Articular chondrocyte of knee joint (primary cell): ENCODE results near the gene SPN. TPM values are rescaled to one million over a fixed set of nuclear protein-coding genes. Genes with fewer than 3 reads are reported as not detected.

ENCODE experiments used
- total RNA-seq: library from RNA; depleted of rRNA; stranded (reverse); fragments of >200 nt; gene quantifications from 2 replicates; pipeline ENCODE4 v1.2.3, GENCODE V29; 2012

SPN gene, protein sequence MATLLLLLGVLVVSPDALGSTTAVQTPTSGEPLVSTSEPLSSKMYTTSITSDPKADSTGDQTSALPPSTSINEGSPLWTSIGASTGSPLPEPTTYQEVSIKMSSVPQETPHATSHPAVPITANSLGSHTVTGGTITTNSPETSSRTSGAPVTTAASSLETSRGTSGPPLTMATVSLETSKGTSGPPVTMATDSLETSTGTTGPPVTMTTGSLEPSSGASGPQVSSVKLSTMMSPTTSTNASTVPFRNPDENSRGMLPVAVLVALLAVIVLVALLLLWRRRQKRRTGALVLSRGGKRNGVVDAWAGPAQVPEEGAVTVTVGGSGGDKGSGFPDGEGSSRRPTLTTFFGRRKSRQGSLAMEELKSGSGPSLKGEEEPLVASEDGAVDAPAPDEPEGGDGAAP
- not detected in 2 replicates for total RNA-seq

DNA sequence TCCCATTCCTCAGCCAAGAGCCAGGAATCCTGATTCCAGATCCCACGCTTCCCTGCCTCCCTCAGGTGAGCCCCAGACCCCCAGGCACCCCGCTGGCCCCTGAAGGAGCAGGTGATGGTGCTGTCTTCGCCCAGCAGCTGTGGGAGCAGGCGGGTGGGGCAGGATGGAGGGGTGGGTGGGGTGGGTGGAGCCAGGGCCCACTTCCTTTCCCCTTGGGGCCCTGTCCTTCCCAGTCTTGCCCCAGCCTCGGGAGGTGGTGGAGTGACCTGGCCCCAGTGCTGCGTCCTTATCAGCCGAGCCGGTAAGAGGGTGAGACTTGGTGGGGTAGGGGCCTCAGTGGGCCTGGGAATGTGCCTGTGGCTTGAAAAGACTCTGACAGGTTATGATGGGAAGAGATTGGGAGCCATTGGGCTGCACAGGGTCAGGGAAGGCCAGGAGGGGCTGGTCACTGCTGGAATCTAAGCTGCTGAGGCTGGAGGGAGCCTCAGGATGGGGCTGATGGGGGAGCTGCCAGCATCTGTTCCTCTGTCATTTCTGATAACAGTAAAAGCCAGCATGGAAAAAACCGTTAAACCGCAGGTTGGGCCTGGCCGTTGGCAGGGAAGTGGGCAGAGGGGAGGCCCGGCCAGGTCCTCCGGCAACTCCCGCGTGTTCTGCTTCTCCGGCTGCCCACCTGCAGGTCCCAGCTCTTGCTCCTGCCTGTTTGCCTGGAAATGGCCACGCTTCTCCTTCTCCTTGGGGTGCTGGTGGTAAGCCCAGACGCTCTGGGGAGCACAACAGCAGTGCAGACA is at the start of gene SPN:
Gene SPN, plus strand, starts transcription at position 232 of the 791 bp plus-strand sequence. Its CDS starts 482 bp downstream, at position 714.

DNA sequence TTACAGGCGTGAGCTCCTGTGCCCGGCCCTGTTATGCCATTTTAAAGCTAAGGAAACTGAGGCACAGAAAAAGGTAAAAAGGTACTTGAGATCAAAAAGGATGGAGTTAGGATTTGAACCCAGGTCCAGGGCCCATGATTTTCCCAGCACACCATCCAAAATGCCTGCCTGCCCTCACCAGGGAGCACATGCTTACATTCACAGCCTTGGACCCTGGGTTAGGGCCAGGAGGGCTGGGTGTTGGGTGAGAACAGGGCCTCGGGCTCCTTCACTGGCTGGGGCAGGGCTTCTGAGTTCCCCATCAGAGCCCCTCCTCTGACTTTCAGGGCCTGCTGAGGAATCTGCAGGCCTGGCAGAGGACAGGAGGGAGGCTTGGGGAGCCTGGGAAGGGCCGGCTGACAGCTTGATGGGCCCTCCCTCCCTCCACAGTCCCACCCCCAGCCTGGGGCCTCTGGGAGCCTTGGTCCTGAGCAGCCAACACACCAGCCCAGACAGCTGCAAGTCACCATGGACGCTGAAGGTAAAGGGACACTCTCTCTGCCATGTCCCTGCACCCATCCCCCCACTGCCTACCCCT is 15.7 kb downstream of the SPN start, which contains the start of gene QPRT:
Gene QPRT, plus strand, starts transcription at position 490 of the 577 bp plus-strand sequence. Its CDS starts 18 bp downstream, at position 508.

Other genes with a start within 250 kb of the SPN start
- 9.7 and 11.7 TPM in 2 replicates for gene BOLA2, start 208.9 kb upstream of the SPN start, total RNA-seq
- 11.6 and 12.4 TPM in 2 replicates for gene SLX1B, start 208.7 kb upstream of the SPN start, total RNA-seq
- gene SULT1A4, start 203.3 kb upstream of the SPN start, total RNA-seq, result 4.6 and 6.0 TPM in 2 replicates
- 14.1 and 27.8 TPM in 2 replicates for gene NPIPB12, start 156.8 kb upstream of the SPN start, total RNA-seq
- gene QPRT, start 15.9 kb downstream of the SPN start, total RNA-seq, result 0.52 and 1.6 TPM in 2 replicates
- gene C16orf54, start 82.7 kb downstream of the SPN start, total RNA-seq, result not detected in 2 replicates
- not detected in 2 replicates for gene ZG16, start 115.0 kb downstream of the SPN start, total RNA-seq
- gene KIF22, start 127.5 kb downstream of the SPN start, total RNA-seq, result 14.9 and 21.0 TPM in 2 replicates
- gene MAZ, start 143.3 kb downstream of the SPN start, total RNA-seq, result 139 and 158 TPM in 2 replicates
- gene PRRT2, start 148.9 kb downstream of the SPN start, total RNA-seq, result 2.4 and 3.5 TPM in 2 replicates
- 13.7 and 18.3 TPM in 2 replicates for gene PAGR1, start 152.9 kb downstream of the SPN start, total RNA-seq
- gene MVP, start 157.2 kb downstream of the SPN start, total RNA-seq, result 249 and 324 TPM in 2 replicates
- 81.8 and 83.9 TPM in 2 replicates for gene CDIPT, start 200.0 kb downstream of the SPN start, total RNA-seq
- 1.8 and 2.6 TPM in 2 replicates for gene SEZ6L2, start 236.3 kb downstream of the SPN start, total RNA-seq
- gene ASPHD1, start 237.2 kb downstream of the SPN start, total RNA-seq, result 3.1 and 4.8 TPM in 2 replicates